CD4-positive, alpha-beta T cell treated with Interleukin-10 for 1 hour (primary cell): Measurements from ENCODE around the gene NCK2.
"Not testable (repeated sequence)": the region's sequence is repeated elsewhere in the genome, so short reads cannot be mapped to it uniquely, and the experiment has no call there.

Experiments
- DNase-seq: peaks from one replicate; pipeline ENCODE4 v3.0.0-alpha.2; 2020

The NCK2 gene

GRCh38 chr2:105879106-105879802 is 134.5 kb downstream of the NCK2 start:
- no peak for DNase-seq

GRCh38 chr2:105879803-105880300 is 135.1 kb downstream of the NCK2 start:
- DNase-seq, result no peak

- DNase-seq, result no peak
Observed at GRCh38 chr2:105880637-105881036, 135.9 kb downstream of the NCK2 start.

- no peak for DNase-seq
Observed at GRCh38 chr2:105881286-105882136, 136.8 kb downstream of the NCK2 start.

- no peak for DNase-seq
Observed at GRCh38 chr2:105882341-105882740, 137.6 kb downstream of the NCK2 start.

- DNase-seq, result no peak
Observed at GRCh38 chr2:105882920-105883435, 138.3 kb downstream of the NCK2 start.

- DNase-seq, result no peak
Observed at GRCh38 chr2:105883911-105884694, 139.4 kb downstream of the NCK2 start.

GRCh38 chr2:105885456-105885855 is 140.7 kb downstream of the NCK2 start:
- DNase-seq, result no peak

- DNase-seq, result no peak
Observed at GRCh38 chr2:105886029-105886454, 141.3 kb downstream of the NCK2 start.

- no peak for DNase-seq
Observed at GRCh38 chr2:105886687-105887086, 142.0 kb downstream of the NCK2 start.

- no peak for DNase-seq
Observed at GRCh38 chr2:105887256-105887655, 142.5 kb downstream of the NCK2 start.

- peak; percentile 43 for DNase-seq
Observed at GRCh38 chr2:105888625-105889024, 143.9 kb downstream of the NCK2 start.

- no peak for DNase-seq
Observed at GRCh38 chr2:105889046-105889445, 144.3 kb downstream of the NCK2 start.

- DNase-seq, result no peak
Observed at GRCh38 chr2:105890111-105890510, 145.4 kb downstream of the NCK2 start.

- no peak for DNase-seq
Observed at GRCh38 chr2:105890856-105891255, 146.1 kb downstream of the NCK2 start.

- no peak for DNase-seq
Observed at GRCh38 chr2:105893011-105893995, 148.6 kb downstream of the NCK2 start.

GRCh38 chr2:105894327-105894944 is 149.7 kb downstream of the NCK2 start:
- DNase-seq, result no peak

- peak; percentile 34 for DNase-seq
Observed at GRCh38 chr2:105895990-105896764, 151.5 kb downstream of the NCK2 start.

- no peak for DNase-seq
Observed at GRCh38 chr2:105896765-105897163, 152.1 kb downstream of the NCK2 start.

GRCh38 chr2:105897694-105898093 is 153.0 kb downstream of the NCK2 start:
- not testable (repeated sequence) for DNase-seq
